AML-193 (cell line): ENCODE results near the gene S100G.

ENCODE experiments used
- DNase-seq, 2 experiments: peaks; one replicate each; lab custom pipeline; 2025; lab: John Stamatoyannopoulos, UW

The S100G gene

GRCh38 chrX:16651391-16652024 lies 1.6 kb downstream of the S100G start:
- no peak for DNase-seq

GRCh38 chrX:16653424-16653823 lies 3.5 kb downstream of the S100G start:
- DNase-seq = no peak

GRCh38 chrX:16654093-16654492 lies 4.1 kb downstream of the S100G start:
- no peak for DNase-seq

- DNase-seq = no peak
These were observed 8.3 kb downstream of the S100G start for GRCh38 chrX:16658284-16658683.

GRCh38 chrX:16659321-16659720 lies 9.4 kb downstream of the S100G start:
- DNase-seq = no peak

GRCh38 chrX:16661495-16661894 lies 11.5 kb downstream of the S100G start:
- DNase-seq = no peak

GRCh38 chrX:16662402-16662801 lies 12.4 kb downstream of the S100G start:
- no peak for DNase-seq

- DNase-seq = no peak
These were observed 14.1 kb downstream of the S100G start for GRCh38 chrX:16664074-16664473.

- no peak for DNase-seq
These were observed 14.7 kb downstream of the S100G start for GRCh38 chrX:16664626-16665025.

GRCh38 chrX:16665089-16665488 lies 15.1 kb downstream of the S100G start:
- no peak for DNase-seq

- DNase-seq = no peak
These were observed 16.6 kb downstream of the S100G start for GRCh38 chrX:16666541-16666940.

GRCh38 chrX:16671005-16671404 lies 21.0 kb downstream of the S100G start:
- DNase-seq = peak; percentile 10 to 23

- DNase-seq = no peak
These were observed 28.7 kb downstream of the S100G start for GRCh38 chrX:16678689-16679088.

- no peak for DNase-seq
These were observed 33.2 kb downstream of the S100G start for GRCh38 chrX:16683007-16683664.

- no peak for DNase-seq
These were observed 37.6 kb downstream of the S100G start for GRCh38 chrX:16687514-16687913.

- DNase-seq = peak; percentile 16 to 26
These were observed 45.2 kb downstream of the S100G start for GRCh38 chrX:16695079-16695676.

GRCh38 chrX:16696956-16697355 lies 47.0 kb downstream of the S100G start:
- no peak for DNase-seq

- DNase-seq = no peak
These were observed 49.4 kb downstream of the S100G start for GRCh38 chrX:16699389-16699788.

GRCh38 chrX:16700734-16701133 lies 50.8 kb downstream of the S100G start:
- no peak for DNase-seq

GRCh38 chrX:16702700-16703599 lies 53.0 kb downstream of the S100G start:
- DNase-seq = no peak
